SK-N-SH (cell line): Measurements from ENCODE around the gene ARL13A. TPM values are rescaled to one million over a fixed set of nuclear protein-coding genes. Genes with fewer than 3 reads are reported as not detected.

Source experiments
- CTCF ChIA-PET: fragments of 300-600, 350-600 bp; formaldehyde crosslinking; extraction: SDS; loops from one replicate; lab custom pipeline; 2021; lab: Yijun Ruan, JAX
- POLR2A ChIA-PET: fragments of 350-600 bp; sonication (Branson Sonifier 250); formaldehyde crosslinking; extraction: SDS; loops from one replicate; lab custom pipeline; 2020; ENCODE audit warnings: antibody characterized with exemption, inconsistent platforms; lab: Yijun Ruan, JAX
- DNase-seq: peaks from one replicate; pipeline ENCODE4 v3.0.0; 2012
- H2AFZ ChIP-seq: fragments of 200-600 bp; sonication (generic); 2 replicates; pipeline ENCODE4 v1.8.1; 2016; ENCODE audit warnings: antibody characterized with exemption, mild to moderate bottlenecking, low read depth
- H3F3A ChIP-seq: fragments of 200-600 bp; sonication (generic); replicated peaks from 2 replicates; pipeline ENCODE3; 2016; ENCODE audit warnings: antibody characterized with exemption, mild to moderate bottlenecking; ENCODE audit not compliant: insufficient read depth
- H3K27ac ChIP-seq, 2 experiments: fragments of 200-500 bp in 1 of 2; fragments of 200-600 bp in 1 of 2; sonication (Bioruptor generic) in 1 of 2; sonication (generic), shearing (Covaris generic) in 1 of 2; 2 replicates each; pipeline versions ENCODE4 v1.5.1 to v1.6.1; 2014 to 2016; ENCODE audit warnings: low read depth in 2 of 2, inconsistent platforms in 1 of 2, low read length in 1 of 2, mild to moderate bottlenecking in 1 of 2, mixed read lengths in 1 of 2
- H3K27me3 ChIP-seq: fragments of 200-600 bp; sonication (generic), shearing (Covaris generic); 2 replicates; pipeline ENCODE4 v1.6.1; 2016; ENCODE audit warnings: mixed run types; ENCODE audit not compliant: insufficient read depth
- H3K36me3 ChIP-seq, 2 experiments: fragments of 200-500 bp in 1 of 2; fragments of 200-600 bp in 1 of 2; sonication (Bioruptor generic) in 1 of 2; sonication (generic) in 1 of 2; replicated peaks in 1 of 2; 2 replicates each; pipeline versions ENCODE3 to v1.5.1; 2014 to 2016; ENCODE audit warnings: low read length in 1 of 2, mild to moderate bottlenecking in 1 of 2; ENCODE audit not compliant: insufficient read depth in 2 of 2, control insufficient read depth in 1 of 2
- H3K4me1 ChIP-seq, 2 experiments: fragments of 200-500 bp in 1 of 2; fragments of 200-600 bp in 1 of 2; sonication (Bioruptor generic) in 1 of 2; sonication (generic), shearing (Covaris generic) in 1 of 2; 2 replicates each; pipeline versions ENCODE4 v1.5.1 to v1.6.1; 2014 to 2016; ENCODE audit warnings: low read depth in 1 of 2, low read length in 1 of 2, mixed run types in 1 of 2; ENCODE audit not compliant: insufficient read depth in 2 of 2, control insufficient read depth in 1 of 2
- H3K4me2 ChIP-seq: fragments of 200-600 bp; sonication (generic), shearing (Covaris generic); 2 replicates; pipeline ENCODE4 v1.6.1; 2017; ENCODE audit warnings: mixed run types
- H3K4me3 ChIP-seq, 2 experiments: fragments of 200-500 bp in 1 of 2; fragments of 200-600 bp in 1 of 2; sonication (Bioruptor generic) in 1 of 2; sonication (generic), shearing (Covaris generic) in 1 of 2; 2 replicates each; pipeline versions ENCODE4 v1.5.1 to v1.8.1; 2014 to 2016; ENCODE audit warnings: low read depth in 2 of 2, inconsistent platforms in 1 of 2, low read length in 1 of 2, mild to moderate bottlenecking in 1 of 2, mixed read lengths in 1 of 2, moderate library complexity in 1 of 2
- H3K79me2 ChIP-seq: fragments of 200-600 bp; sonication (generic); 2 replicates; pipeline ENCODE4 v1.8.1; 2017; ENCODE audit warnings: mild to moderate bottlenecking; ENCODE audit not compliant: insufficient read depth
- H3K9ac ChIP-seq: fragments of 200-600 bp; sonication (generic); 2 replicates; pipeline ENCODE4 v1.6.1; 2017; ENCODE audit warnings: mixed run types
- H3K9me2 ChIP-seq: fragments of 200-600 bp; sonication (generic); 2 replicates; pipeline ENCODE4 v1.6.1; 2017; ENCODE audit warnings: mixed run types
- H3K9me3 ChIP-seq: fragments of 200-600 bp; sonication (generic); 2 replicates; pipeline ENCODE4 v1.6.1; 2017; ENCODE audit warnings: mixed run types, mild to moderate bottlenecking, moderate library complexity
- H4K20me1 ChIP-seq: fragments of 200-600 bp; sonication (generic); 2 replicates; pipeline ENCODE4 v1.6.1; 2017; ENCODE audit warnings: mild to moderate bottlenecking, mixed run types; ENCODE audit not compliant: insufficient read depth
- CHD2 ChIP-seq: fragments of 150-350 bp; IDR thresholded peaks from 2 replicates; pipeline ENCODE4 v1.6.1; 2018; ENCODE audit warnings: low read length; ENCODE audit not compliant: partially characterized antibody
- EP300 ChIP-seq, 2 experiments: IDR thresholded peaks; 2 replicates each; pipeline versions ENCODE4 v1.4.0 to v1.6.1; 2012; ENCODE audit warnings: borderline replicate concordance in 1 of 2, low read depth in 1 of 2, low read length in 1 of 2
- EZH2phosphoT487 ChIP-seq: fragments of 200-600 bp; sonication (generic); IDR thresholded peaks from 2 replicates; pipeline ENCODE4 v1.6.1; 2017; ENCODE audit warnings: low read depth, mixed run types, mild to moderate bottlenecking, antibody characterized with exemption, moderate library complexity, borderline replicate concordance
- FOSL2 ChIP-seq: IDR thresholded peaks from 2 replicates; pipeline ENCODE4 v1.4.0; 2012; ENCODE audit warnings: low read depth, mild to moderate bottlenecking, moderate library complexity, borderline replicate concordance
- FOXM1 ChIP-seq: IDR thresholded peaks from 2 replicates; pipeline ENCODE4 v1.4.0; 2012; ENCODE audit warnings: low read depth, mild to moderate bottlenecking
- GATA2 ChIP-seq: sonication (generic); formaldehyde crosslinking; IDR thresholded peaks from 2 replicates; pipeline ENCODE4 v1.5.0; 2020; ENCODE audit warnings: mild to moderate bottlenecking, missing genetic modification reagents
- JUND ChIP-seq: IDR thresholded peaks from 2 replicates; pipeline ENCODE4 v1.4.0; 2012
- MEF2A ChIP-seq: IDR thresholded peaks from 2 replicates; pipeline ENCODE4 v1.4.0; 2012; ENCODE audit warnings: low read depth, borderline replicate concordance
- MXI1 ChIP-seq: IDR thresholded peaks from 2 replicates; pipeline ENCODE4 v1.6.1; 2012; ENCODE audit warnings: mild to moderate bottlenecking, low read depth, low read length, improper control_type of control experiment
- PBX3 ChIP-seq: IDR thresholded peaks from 2 replicates; pipeline ENCODE4; 2012
- RAD21 ChIP-seq: IDR thresholded peaks from 2 replicates; pipeline ENCODE4 v1.6.1; 2012; ENCODE audit warnings: mild to moderate bottlenecking, low read length
- RXRA ChIP-seq: IDR thresholded peaks from 2 replicates; pipeline ENCODE4 v1.4.0; 2012; ENCODE audit warnings: low read depth, mild to moderate bottlenecking, borderline replicate concordance
- SIN3A ChIP-seq: IDR thresholded peaks from 2 replicates; pipeline ENCODE4 v1.6.1; 2012; ENCODE audit warnings: low read depth, mild to moderate bottlenecking, low read length, moderate library complexity, borderline replicate concordance
- SMC3 ChIP-seq: IDR thresholded peaks from 2 replicates; pipeline ENCODE4 v1.6.1; 2012; ENCODE audit warnings: low read depth, low read length, improper control_type of control experiment
- USF2 ChIP-seq: fragments of 150-350 bp; IDR thresholded peaks from 2 replicates; pipeline ENCODE4 v1.6.1; 2017; ENCODE audit warnings: antibody characterized with exemption, low read length, low read depth, borderline replicate concordance
- YY1 ChIP-seq: IDR thresholded peaks from 2 replicates; pipeline ENCODE4 v1.4.0; 2012; ENCODE audit warnings: low read depth, mild to moderate bottlenecking
- WGBS: methylation state at CpG from one replicate; pipeline ENCODE4 v1.1.6; 2017; ENCODE audit warnings: low lambda C conversion rate; 5-methylcytosine and 5-hydroxymethylcytosine counted together
- polyA plus RNA-seq, 3 experiments: library from polyadenylated mRNA; depleted of rRNA; stranded (reverse); fragments of >200 nt; gene quantifications; 2 replicates each; pipeline ENCODE4 v1.2.3, GENCODE V29; 2012
- TF ChIP-seq, protein P1 (sequence below): IDR thresholded peaks from 2 replicates; pipeline ENCODE4 v1.6.1; 2012; ENCODE audit warnings: mild to moderate bottlenecking, low read depth, low read length, moderate library complexity
- TF ChIP-seq, protein P2 (sequence below): fragments of 200-600 bp; sonication (generic); IDR thresholded peaks from 2 replicates; pipeline ENCODE4 v1.6.1; 2017; ENCODE audit warnings: antibody characterized with exemption, mild to moderate bottlenecking, moderate library complexity

Gene ARL13A
- polyA plus RNA-seq, 1 of the 3 experiments (the other 2 are of a cell fraction), result not detected

DNA sequence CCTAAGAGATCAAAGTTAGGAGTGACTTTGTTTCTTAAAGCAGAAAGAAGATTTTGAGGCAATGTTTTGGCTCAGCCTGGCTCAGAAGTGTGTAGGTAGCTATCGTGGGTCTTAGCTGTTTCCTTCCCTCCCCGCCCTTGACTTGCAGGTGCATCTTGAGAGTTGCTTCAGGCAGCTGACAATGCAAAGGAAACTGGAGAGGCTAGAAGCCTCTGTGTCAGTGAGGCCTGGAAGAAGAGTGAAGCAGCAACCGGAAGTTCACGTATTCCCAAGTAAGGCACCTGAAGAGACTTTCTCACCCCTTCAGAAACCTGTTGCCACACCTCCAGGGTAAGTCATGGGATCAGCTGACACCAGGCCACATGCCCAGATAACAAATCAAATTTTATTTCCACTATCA, 30.2 kb upstream of the ARL13A start:
- POLR2A ChIA-PET, result no interaction called here

GRCh38 chrX:100944601-100945000, 24.9 kb upstream of the ARL13A start:
- H3K9me2 ChIP-seq, result no peaks in the 10 kb centered on the region
- ChIA-PET POLR2A (no interaction called here), CTCF (interaction anchor here (0.6 kb wide), 1 partner anchor 49 kb away, joined by 3 read pairs; no protein-coding TSS in a partner anchor)
- H4K20me1 ChIP-seq, result no peaks in the 10 kb centered on the region
- H3K9me3 ChIP-seq, result no peaks in the 10 kb centered on the region
- no peak overlapping the region for H2AFZ ChIP-seq
- no peak overlapping the region for H3K4me2 ChIP-seq
- no peaks in the 10 kb centered on the region for H3K79me2 ChIP-seq
- no peak for DNase-seq
- H3K4me3 ChIP-seq, result no peak overlapping the region
- no peaks in the 10 kb centered on the region for H3K4me1 ChIP-seq
- 45% methylated on average over 3 of the region's 3 CpGs for WGBS
- H3K27ac ChIP-seq, result no peak overlapping the region
- no peaks in the 10 kb centered on the region for H3K27me3 ChIP-seq
- H3K9ac ChIP-seq, result no peak overlapping the region
- no peaks in the 10 kb centered on the region for H3F3A ChIP-seq
- no peaks in the 10 kb centered on the region for H3K36me3 ChIP-seq
- TF ChIP-seq EP300 (IDR thresholded peaks at IDR 0.05; ENCODE audit: borderline replicate concordance in 1 of 2, low read depth in 1 of 2, low read length in 1 of 2), result no peak
- TF ChIP-seq RAD21, result no peak
- no peak for TF ChIP-seq EZH2phosphoT487
- no peak for TF ChIP-seq MXI1
- TF ChIP-seq CHD2, result no peak
- TF ChIP-seq RXRA, result no peak
- TF ChIP-seq, protein P1, sequence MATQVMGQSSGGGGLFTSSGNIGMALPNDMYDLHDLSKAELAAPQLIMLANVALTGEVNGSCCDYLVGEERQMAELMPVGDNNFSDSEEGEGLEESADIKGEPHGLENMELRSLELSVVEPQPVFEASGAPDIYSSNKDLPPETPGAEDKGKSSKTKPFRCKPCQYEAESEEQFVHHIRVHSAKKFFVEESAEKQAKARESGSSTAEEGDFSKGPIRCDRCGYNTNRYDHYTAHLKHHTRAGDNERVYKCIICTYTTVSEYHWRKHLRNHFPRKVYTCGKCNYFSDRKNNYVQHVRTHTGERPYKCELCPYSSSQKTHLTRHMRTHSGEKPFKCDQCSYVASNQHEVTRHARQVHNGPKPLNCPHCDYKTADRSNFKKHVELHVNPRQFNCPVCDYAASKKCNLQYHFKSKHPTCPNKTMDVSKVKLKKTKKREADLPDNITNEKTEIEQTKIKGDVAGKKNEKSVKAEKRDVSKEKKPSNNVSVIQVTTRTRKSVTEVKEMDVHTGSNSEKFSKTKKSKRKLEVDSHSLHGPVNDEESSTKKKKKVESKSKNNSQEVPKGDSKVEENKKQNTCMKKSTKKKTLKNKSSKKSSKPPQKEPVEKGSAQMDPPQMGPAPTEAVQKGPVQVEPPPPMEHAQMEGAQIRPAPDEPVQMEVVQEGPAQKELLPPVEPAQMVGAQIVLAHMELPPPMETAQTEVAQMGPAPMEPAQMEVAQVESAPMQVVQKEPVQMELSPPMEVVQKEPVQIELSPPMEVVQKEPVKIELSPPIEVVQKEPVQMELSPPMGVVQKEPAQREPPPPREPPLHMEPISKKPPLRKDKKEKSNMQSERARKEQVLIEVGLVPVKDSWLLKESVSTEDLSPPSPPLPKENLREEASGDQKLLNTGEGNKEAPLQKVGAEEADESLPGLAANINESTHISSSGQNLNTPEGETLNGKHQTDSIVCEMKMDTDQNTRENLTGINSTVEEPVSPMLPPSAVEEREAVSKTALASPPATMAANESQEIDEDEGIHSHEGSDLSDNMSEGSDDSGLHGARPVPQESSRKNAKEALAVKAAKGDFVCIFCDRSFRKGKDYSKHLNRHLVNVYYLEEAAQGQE, result no peak
- TF ChIP-seq FOXM1, result no peak
- no peak for TF ChIP-seq YY1
- TF ChIP-seq JUND, result no peak
- TF ChIP-seq SIN3A, result no peak
- TF ChIP-seq GATA2 (CRISPR knock-in tag), result no peak
- no peak for TF ChIP-seq MEF2A
- TF ChIP-seq SMC3, result no peak

More for the DNA sequence above, 30.2 kb upstream of the ARL13A start:
- TF ChIP-seq FOSL2 (no peak), USF2 (no peak), PBX3 (no peak)
- TF ChIP-seq, protein P2, sequence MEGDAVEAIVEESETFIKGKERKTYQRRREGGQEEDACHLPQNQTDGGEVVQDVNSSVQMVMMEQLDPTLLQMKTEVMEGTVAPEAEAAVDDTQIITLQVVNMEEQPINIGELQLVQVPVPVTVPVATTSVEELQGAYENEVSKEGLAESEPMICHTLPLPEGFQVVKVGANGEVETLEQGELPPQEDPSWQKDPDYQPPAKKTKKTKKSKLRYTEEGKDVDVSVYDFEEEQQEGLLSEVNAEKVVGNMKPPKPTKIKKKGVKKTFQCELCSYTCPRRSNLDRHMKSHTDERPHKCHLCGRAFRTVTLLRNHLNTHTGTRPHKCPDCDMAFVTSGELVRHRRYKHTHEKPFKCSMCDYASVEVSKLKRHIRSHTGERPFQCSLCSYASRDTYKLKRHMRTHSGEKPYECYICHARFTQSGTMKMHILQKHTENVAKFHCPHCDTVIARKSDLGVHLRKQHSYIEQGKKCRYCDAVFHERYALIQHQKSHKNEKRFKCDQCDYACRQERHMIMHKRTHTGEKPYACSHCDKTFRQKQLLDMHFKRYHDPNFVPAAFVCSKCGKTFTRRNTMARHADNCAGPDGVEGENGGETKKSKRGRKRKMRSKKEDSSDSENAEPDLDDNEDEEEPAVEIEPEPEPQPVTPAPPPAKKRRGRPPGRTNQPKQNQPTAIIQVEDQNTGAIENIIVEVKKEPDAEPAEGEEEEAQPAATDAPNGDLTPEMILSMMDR, result no peak
- CTCF ChIA-PET, result no interaction called here
- Histone ChIP-seq H3K9me3 (no peaks in the 10 kb centered on the region), H3K9me2 (no peaks in the 10 kb centered on the region), H3K27me3 (no peaks in the 10 kb centered on the region), H2AFZ (no peak overlapping the region), H3F3A (no peaks in the 10 kb centered on the region), H3K4me2 (no peak overlapping the region), H3K36me3 (no peaks in the 10 kb centered on the region), H3K4me3 (no peak overlapping the region), H3K4me1 (no peaks in the 10 kb centered on the region), H4K20me1 (no peaks in the 10 kb centered on the region), H3K27ac (no peak overlapping the region), H3K9ac (no peak overlapping the region), H3K79me2 (no peaks in the 10 kb centered on the region)
- DNase-seq, result no peak
- WGBS, result 58% methylated on average over 4 of the region's 4 CpGs
